Muscle of back (tissue), 11 donors: ENCODE measurements around the gene KRT86. TPM values are rescaled to one million over a fixed set of nuclear protein-coding genes. Genes with fewer than 3 reads are reported as not detected.
"Not testable (repeated sequence)": the region's sequence is repeated elsewhere in the genome, so short reads cannot be mapped to it uniquely, and the experiment has no call there.

Experiments
- DNase-seq, 3 donors: peaks; one replicate each; pipeline versions ENCODE4 v3.0.0 to v3.0.0-alpha.2; 2013
- polyA plus RNA-seq, 10 donors: library from polyadenylated mRNA; unstranded; fragments of 120-200 nt; gene quantifications; one replicate each; pipeline ENCODE4 v1.2.1, GENCODE V29; 2013; ENCODE audit not compliant: insufficient read length in 10 of 10

The KRT86 gene
- polyA plus RNA-seq, 10 donors, result 0.15 to 0.52 (median 0.28) TPM; not detected in 2

DNA sequence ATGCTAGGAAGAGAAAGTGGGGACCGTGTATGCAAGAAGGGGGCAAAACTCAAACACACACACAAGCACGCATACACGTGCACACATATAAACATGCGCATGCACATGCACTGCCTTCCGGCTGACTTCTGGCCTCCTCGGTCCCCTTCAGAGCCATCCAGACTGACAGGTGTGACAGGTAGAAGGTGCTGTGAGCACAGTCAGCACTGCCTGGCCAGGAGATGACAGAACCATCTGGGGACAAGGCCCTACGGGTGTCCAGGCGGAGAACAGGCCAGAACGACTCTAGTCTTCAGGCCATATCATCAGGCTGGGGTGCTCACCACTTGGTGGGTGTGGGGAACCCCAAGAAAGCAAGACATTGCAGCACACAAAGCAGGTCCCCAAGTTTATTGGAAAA, 39.5 kb downstream of the KRT86 start:
- no peak for DNase-seq

DNA sequence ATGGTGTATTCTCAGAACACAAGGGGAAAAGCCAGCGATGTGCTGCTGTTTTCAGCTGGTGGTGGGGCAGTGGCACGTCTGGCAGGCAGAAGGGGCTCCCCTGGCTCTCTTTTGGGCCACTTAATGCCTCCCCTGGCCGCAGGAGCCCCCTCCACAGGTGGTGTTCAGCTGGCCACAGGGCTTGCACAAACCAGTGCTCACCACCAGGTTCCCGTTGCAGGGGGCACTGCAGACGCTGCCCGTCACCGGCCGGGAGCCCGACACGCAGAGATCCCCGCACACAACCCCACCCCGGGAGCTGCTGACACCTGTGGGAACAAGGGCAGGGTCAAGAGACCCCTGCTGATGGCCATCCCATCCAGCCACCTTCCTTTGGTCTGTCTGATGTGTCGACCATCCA, 40.1 kb downstream of the KRT86 start:
- DNase-seq, result no peak

DNA sequence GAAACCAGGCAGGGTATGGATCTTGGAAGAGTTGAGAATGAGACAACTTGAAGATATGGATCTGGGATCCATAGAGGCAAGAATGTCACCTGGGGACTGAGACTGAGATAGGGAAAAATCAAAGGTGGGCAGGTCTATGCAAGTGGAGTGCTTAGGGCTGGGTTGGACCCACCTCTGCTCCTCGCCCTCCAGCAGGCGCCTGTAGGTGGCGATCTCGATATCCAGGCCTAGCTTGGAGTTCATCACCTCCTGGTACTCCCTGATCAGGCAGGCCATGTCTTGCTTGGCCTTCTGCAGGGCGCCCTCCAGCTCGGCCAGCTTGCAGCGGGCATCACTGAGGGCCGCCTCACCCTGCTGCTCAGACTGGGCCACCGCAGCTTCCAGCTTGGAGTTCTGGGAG, 41.3 kb downstream of the KRT86 start:
- not testable (repeated sequence) for DNase-seq

DNA sequence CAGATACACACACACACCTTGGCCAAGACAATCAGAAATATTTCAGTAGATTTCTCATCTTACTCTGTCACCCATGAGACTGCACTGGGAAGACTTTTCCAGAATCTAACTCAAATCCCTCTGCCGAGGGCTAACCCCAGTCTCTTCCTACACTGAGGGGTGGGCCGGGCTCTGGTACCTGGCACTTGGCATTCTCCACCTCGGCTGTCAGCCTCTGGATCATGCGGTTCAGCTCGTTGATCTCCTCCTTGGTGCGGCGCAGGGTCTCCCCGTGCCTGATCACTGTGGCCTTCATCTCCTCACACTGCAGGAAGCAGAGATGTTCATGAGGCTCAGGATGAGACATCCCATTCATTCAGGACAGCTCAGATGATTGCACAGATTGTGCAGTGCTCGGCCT, 41.8 kb downstream of the KRT86 start:
- DNase-seq, result no peak

DNA sequence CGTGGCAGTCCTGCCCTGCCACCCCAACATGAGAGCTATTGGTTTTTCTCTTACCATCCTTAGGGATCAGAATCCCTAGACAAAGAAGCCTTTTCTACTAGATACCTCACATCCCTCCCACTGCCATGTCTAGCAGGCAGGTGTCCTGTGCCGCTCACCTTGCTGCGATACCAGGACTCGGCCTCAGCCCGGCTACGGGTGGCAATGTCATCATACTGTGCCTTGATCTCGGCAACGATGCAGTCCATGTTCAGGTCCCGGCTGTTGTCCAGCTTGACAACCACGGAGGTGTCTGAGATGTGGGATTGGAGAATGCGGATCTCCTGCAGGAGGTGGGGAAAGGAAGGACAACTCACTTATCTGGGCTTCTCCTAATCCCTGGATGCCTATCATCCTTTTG, 42.3 kb downstream of the KRT86 start:
- no peak for DNase-seq

DNA sequence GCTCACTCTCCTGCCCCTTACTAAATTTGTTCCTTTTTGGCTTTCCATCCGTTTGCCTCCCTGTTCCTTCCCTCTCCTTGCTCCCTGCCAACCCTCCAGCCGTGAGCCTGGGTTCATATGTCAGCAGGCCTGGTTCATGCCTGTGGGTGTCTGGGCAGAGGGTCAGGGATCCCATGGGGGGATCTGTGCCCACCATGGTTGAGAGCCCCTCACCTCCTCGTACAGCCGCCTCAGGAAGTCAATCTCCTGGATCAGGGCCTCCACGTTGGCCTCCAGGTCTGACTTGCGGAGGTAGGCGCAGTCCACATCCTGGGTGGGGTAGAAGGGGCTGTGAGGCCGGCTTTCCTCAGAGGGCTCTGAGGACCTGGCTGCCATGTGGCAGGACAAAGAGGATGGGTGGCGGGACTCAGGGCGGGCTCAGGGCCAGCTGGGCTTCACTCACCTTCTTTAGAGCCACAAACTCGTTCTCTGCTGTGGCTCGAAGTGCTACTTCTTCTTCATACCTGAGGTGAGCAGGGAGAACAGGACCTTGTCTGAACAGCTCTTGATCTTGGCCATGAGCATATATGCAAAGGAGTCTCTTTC, 43.1 kb downstream of the KRT86 start:
- DNase-seq, result no peak

DNA sequence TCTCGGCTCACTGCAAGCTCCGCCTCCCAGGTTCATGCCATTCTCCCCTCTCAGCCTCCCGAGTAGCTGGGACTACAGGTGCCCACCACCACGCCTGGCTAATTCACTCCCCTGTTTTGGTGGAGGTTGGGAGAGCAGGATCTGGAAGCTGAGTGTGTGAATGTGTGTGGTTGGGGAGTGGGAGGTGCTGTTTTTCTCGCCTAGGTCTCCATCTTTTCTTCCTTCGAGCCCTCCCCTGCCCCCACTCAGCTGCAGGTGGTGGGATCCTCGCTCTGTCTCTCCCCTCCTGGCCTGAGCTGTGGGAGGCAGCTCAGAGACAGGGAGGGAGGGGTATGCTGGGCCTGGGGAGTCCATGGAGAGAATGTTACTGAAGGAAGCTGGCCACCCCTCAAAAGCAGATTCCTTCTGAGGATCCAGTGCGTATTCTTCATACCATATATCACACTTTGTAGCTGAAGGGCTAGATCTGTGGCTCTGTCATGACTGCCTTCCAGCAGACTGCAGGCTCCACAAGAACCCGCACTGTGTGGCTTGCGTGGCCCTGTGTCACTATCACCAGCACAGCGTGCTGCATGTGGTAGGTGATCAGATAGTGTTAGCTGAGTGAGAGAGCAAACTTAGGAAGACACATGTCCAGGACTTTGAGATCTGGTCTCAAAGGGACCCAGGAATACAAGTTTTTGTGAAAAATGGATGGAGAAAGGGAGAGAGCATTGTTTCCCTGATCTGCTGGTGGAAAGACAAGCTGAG, 44.0 kb downstream of the KRT86 start:
- no peak for DNase-seq

DNA sequence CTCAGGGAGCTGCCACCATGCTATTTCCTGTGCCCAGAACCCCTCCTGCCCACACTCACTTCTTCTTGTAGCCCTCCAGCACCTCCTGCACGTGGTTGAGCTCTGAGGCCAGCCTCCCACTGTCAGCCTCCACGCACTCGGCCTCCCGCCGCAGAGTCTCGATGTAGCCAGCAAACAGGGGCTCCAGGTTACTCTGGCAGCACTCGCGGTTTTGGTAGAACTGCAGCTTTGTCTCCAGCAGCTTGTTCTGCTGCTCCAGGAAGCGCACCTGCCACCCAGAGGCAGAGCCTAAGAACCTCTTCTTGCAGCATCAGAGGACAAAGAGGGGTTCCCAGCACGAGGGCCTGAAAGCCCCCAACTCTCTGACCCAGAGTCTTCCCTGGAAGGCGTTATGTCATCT, 44.7 kb downstream of the KRT86 start:
- no peak for DNase-seq

DNA sequence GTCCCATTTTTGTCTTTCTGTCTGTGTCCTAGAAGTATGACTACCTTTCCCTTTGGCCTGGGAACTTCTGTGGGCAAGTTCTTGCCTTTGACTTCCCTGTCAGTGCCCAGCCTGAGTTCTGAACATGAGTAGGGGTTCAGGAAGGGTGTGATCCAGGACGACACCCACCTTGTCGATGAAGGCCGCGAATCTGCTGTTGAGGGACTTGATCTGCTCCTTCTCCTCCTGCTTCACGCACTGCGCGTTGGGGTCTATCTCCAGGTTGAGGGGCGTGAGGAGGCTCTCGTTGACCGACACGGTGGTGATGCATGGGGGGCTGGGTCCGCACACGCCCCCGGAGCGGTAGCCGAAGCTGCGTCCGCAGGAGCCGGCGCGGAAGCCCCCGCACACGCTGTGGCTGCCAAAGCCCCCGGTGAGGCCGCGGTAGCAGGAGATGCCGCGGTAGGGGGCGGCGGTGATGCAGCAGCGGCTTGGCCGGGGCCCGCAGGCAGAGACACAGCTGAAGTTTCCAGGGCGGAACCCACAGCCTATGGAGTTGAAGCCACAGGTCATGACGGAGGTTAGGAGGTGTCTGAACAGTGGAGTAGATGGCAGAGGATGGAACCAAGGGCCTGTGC, 46.4 kb downstream of the KRT86 start, which contains the start of gene KRT83:
TSS of gene KRT83 (minus strand) at position 615 of the 617 bp plus-strand sequence. CDS start at position 552, 63 bp downstream.
- no peak for DNase-seq

DNA sequence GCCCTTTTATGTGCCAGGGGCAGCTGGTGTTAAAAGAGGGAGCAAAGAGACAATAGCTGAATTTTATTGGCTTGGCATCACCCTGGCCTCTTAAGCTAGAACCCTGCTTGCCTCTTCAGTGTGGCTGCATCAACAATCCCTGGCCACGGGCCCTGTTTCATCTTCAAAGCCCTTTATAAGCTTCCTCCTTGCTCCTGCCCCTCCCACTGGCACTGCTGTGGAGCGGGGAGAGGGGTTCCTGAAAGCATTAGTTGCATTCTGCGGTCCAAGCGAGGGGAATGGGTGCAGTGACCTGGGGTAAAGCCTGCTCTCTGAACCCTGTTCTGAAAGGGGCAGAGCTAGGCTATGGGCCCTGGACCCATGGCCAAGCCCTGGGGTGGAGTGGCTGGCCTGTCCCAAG, 47.0 kb downstream of the KRT86 start:
- no peak for DNase-seq

DNA sequence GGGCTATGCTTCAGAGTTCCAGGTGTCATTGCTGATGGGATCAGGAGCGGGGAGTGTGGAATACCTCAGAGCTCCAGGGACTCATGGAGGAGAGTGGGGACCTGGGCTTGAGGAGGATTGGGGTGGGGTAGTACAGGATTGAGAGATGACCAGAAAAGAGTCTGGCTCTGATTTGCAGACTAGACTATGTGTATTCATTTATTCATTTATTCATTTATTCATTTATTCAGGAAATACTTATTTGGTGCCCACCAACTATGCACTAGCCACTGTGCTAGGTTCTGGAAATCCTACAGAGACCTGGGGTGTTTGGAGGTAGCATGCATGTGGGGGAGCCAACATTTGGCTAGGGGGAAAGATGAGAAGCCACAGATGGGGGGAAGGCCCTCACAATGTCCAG, 47.6 kb downstream of the KRT86 start:
- no peak for DNase-seq

DNA sequence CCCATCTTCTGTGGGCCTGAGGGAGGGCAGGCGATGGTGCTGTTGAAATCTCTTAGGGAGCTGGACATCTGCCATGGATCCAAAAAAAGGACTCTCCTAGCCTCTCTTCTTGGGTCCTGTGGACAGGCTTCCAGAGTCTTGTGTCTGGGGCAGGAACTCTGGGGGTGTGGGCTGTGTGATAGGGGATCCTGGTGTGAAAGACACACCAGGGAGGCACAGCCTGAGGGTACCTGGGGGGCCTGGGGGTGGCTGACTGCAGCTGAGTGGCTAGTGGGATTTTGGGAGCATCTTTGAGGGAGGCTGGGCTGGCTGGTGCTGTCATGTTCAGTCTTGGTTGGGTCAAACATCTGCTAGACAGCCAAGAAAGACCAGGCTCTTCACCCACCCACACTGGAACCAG, 48.6 kb downstream of the KRT86 start:
- no peak for DNase-seq

DNA sequence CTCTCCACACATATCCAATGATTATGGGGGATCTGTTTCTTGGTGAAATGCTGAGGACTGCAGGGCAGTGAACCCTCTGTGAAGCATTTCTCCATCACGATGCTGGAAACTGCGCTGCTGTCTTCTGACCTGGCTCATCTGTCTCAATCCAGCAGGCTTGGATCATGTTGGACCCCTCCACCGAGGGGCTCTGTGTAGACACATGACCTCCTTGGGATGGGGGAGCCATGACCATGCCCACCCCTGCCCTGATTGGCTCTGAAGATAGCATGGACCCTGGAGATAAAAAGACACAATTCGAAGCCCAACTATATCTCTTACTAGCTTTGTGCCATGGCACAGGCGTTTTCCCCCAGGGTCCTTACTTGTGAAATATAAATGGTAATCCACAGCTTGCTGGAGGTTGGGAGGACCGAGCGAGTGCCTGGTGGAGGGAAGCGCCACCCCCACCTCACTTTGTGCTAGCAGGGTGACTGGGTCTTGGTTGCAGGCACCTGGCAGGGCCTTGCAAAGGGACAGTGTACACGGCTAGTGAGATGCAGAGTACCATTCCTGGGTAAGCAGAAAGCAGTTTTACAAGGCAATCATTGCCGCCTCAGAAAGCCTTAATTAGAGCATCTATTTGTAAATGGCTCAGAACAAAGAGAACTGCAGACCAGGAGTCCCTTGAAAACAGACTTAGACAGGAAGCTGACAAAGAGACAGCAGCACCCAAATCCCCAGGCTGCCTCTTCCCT, 49.1 kb downstream of the KRT86 start:
- DNase-seq, result no peak

DNA sequence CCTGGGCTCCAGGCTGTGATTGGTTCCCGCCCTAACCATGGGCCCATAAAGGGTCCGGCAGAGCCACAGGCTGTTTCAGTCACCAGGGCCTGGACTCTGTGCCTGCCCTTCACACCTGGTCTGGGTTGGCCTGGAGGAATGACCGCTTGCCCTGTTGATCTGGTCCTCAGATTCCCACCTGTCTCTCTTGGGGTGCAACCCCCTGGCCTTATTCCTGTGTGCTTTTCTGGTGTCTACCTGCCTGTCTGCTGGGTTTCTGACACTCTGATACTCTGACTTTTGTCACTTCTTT, 49.7 kb downstream of the KRT86 start:
- no peak for DNase-seq

DNA sequence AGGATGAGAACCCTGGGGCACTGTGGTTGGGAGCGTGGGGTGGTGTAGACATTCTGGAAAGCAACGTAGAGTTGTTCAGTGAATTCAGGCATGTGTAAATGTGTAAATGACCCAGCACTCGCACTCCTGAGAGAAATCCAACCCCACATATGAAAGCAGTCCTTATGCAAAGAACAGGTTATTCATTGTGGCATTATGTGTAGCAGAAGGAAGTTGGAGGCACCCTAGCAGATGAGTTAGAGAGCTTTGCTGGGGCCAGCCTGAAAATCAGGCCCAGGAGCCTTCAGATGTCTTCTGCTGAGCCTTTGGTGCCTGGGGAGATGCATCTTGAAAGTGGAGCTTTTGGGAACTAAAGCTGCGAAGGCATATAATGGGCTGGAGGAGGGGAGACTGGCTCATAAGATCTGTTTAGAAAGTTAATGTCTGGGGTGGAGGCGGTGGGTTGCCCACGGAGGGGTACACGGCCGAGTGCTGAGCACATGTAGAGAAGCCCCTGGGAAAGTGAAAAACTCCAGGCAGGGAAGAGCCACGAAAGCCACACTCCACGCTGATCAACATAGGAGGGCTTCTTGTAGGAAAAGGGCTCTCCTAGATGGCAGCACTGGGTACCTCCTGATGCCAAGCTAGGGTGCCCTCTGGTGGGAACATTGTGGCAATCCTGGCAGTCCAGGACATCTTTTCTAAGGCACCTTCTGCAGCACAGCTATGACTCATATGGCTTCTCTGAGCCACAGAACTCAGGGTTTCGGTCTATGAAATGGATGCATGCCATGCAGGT, 52.8 kb downstream of the KRT86 start:
- peak; percentile 34 to 70 (median 54) for DNase-seq

DNA sequence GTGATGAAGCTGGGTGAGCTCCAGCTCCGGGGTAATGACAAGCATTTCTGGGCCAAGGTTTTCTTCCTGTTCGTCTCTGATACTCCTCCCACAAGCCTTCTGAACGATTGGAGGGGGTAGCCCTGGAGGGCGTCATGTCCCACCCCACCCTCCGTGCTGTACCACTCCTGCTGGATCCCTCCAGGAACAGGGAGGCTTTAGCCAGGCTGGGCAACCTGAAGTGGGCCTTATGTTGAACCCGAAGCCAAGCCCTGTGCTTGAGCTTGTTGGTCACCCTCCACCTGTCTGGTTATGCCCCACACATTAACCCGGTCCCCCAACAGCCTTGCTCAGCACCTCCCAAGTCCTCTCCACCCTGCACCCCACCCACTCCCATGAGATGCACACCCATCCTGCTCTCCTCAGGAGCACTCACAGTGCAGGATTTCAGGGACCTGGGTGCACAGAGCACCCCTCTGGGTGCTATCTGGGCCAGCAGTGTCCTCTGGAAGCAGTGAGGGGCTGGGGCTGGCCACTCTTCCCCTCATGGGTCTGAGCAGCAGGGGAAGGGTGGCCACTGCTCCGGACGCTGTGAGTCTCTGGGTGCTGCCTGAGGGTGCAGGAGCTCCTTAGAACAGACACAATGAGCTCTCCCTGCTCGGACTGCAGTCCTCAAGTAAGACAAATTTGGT, 53.5 kb downstream of the KRT86 start:
- no peak for DNase-seq

DNA sequence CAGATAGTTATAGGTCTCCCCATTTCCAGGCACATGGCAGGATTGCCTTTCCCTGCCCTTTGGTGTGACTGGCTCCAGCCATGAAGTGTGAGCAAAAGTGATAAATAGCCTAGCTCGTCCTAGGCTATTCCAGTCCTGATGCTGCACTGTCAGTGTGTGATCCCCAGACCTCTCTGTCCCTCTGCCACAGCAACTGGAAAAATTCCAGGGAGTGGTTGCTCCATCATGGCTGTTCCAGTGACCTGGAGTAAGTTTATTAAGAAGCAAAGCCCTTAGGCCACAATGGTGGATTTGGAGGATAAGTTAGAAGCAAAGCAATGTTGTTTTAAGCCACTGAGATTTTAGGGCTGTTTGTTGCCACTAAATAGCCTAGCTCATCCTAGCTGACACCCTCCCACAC, 56.6 kb downstream of the KRT86 start:
- no peak for DNase-seq

DNA sequence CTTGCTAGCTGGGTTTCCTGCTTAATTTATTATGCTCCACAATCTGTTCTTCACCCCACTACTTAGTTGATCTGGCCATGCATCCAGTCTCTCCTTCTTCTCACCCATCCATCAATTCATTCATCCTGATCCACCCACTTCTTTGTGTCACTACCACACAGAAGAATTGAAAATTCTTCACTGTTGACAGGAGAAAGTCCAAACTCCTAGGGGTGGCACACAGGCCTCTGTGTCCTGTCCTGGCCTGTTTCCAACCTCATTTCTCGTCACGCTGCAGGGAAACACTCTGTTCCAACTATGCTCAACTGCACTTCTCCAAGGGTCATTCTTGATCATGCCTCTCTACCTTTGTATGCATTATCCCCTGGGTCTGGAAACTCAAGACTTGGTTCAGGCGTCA, 57.4 kb downstream of the KRT86 start:
- no peak for DNase-seq

DNA sequence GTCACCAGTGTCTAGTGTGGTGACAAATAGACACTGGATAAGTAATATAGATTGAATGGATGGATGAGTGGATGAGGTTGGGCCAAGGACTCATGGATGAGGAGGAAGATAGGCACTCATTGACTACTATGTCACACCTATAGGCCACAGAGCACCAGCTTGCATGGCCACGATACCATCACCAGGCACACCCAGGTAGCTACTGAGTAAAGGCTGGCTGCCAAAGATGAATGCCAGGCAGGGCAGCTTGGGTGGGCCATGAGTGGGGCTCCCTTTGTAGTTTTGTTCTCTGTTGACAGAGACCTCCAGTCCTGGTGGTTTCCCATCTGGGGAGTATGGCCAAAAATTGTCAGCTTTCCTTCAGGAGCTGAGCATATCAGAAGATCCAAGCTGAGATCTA, 57.9 kb downstream of the KRT86 start:
- DNase-seq, result no peak

DNA sequence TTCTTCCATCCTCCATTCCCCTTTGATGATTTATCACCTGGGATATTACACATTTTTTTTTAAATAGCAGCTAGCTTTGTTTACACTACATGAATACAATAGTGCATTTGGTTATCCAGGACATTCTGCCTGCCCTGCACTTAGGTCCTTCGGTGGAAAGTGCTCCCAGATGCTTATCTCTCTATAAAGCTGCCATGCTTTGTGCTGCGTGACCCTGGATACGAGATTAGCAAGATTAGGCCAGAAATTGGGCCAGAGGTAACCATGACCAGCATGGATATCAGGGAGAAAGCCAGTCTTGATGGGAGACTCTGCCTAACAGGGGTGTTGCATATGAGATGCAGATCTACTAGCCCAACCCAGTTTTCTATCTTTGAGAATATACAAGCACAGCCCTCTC, 58.9 kb downstream of the KRT86 start:
- DNase-seq, result no peak

DNA sequence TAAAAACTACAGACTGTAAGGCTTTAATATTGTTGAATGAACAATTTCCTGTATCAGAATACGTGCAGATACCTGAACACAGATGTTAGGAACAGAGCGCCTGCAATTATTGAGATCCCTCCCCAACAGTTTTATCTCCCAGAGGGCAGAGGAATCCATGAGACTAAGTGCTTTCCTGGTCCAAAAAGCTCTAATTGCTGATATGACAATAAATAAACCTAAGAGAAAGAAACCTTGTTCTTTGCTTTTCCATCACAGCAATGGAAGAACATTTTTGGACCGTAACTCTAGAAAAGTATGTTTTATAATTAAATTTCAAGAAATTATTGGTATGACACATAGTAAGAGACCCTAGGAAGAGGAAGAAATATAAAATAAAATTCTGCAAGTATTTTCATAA, 59.7 kb downstream of the KRT86 start:
- DNase-seq, result no peak
